ENCODE measurements around the gene WTIP. TPM values are rescaled to one million over a fixed set of nuclear protein-coding genes. Genes with fewer than 3 reads are reported as not detected.

Gene WTIP
- total RNA-seq, 3 donors from 2014 or later (not counting 1 experiment from before 2014, with no cell fraction given) = 0.12 to 0.83 (median 0.45) TPM

- Mint-ChIP-seq H3K9me3 (no peaks in the 10 kb centered on the region), H3K4me1 (no peaks in the 10 kb centered on the region), H3K36me3 (no peaks in the 10 kb centered on the region), H3K27me3 (ENCODE audit: low read depth in 2 of 2) (no peaks in the 10 kb centered on the region), H3K4me3 (no peak overlapping the region), H3K27ac (no peak overlapping the region)
- DNase-seq = no peak
- Histone ChIP-seq H3K4me3 (ENCODE audit: low read length) (no peak overlapping the region), H3K36me3 (ENCODE audit: control insufficient read depth, insufficient read depth, low read length) (no peaks in the 10 kb centered on the region), H3K4me1 (ENCODE audit: control insufficient read depth, insufficient read depth, low read length) (peaks cover 5% of the 10 kb centered on the region), H3K9me3 (ENCODE audit: control insufficient read depth, insufficient read depth, low read length) (no peaks in the 10 kb centered on the region), H3K27me3 (ENCODE audit: control insufficient read depth, insufficient read depth, low read length) (no peaks in the 10 kb centered on the region), H3K27ac (ENCODE audit: low read length) (no peak overlapping the region)
- ATAC-seq = no peak
- intact Hi-C loops (cut with micrococcal nuclease) = no loop called here
- 95% methylated on average over 18 of the region's 18 CpGs for WGBS (ENCODE audit: insufficient coverage)
- TF ChIP-seq CTCF (IDR thresholded peaks at IDR 0.05) = no peak
Measured at GRCh38 chr19:34495416-34495815, 13.9 kb downstream of the WTIP start.

GRCh38 chr19:34497112-34497805 is 15.7 kb downstream of the WTIP start:
- Histone ChIP-seq H3K4me1 (ENCODE audit: control insufficient read depth, insufficient read depth, low read length) (peaks cover 16% of the 10 kb centered on the region), H3K4me3 (ENCODE audit: low read length) (no peak overlapping the region), H3K9me3 (ENCODE audit: control insufficient read depth, insufficient read depth, low read length) (peaks cover 3% of the 10 kb centered on the region), H3K36me3 (ENCODE audit: control insufficient read depth, insufficient read depth, low read length) (no peaks in the 10 kb centered on the region), H3K27ac (ENCODE audit: low read length) (no peak overlapping the region), H3K27me3 (ENCODE audit: control insufficient read depth, insufficient read depth, low read length) (peaks cover 10% of the 10 kb centered on the region)
- H3K27me3 Mint-ChIP-seq (ENCODE audit: low read depth in 2 of 2) = no peaks in the 10 kb centered on the region
- TF ChIP-seq CTCF (IDR thresholded peaks at IDR 0.05) = no peak
- WGBS (ENCODE audit: insufficient coverage) = 89% methylated on average over 15 of the region's 15 CpGs
- H3K4me1 Mint-ChIP-seq = peaks cover 0 to 6% of the 10 kb centered on the region in 2 donors
- ATAC-seq (no peak), DNase-seq (no peak)
- H3K4me3 Mint-ChIP-seq = no peak overlapping the region
- H3K27ac Mint-ChIP-seq = no peak overlapping the region
- H3K36me3 Mint-ChIP-seq = no peaks in the 10 kb centered on the region
- H3K9me3 Mint-ChIP-seq = no peaks in the 10 kb centered on the region
- intact Hi-C loops (cut with micrococcal nuclease) = no loop called here

- no peak for ATAC-seq
- Mint-ChIP-seq H3K36me3 (no peaks in the 10 kb centered on the region), H3K4me3 (no peak overlapping the region), H3K4me1 (peaks cover 0 to 6% of the 10 kb centered on the region in 2 donors), H3K27me3 (ENCODE audit: low read depth in 2 of 2) (no peaks in the 10 kb centered on the region), H3K27ac (no peak overlapping the region), H3K9me3 (no peaks in the 10 kb centered on the region)
- TF ChIP-seq CTCF (IDR thresholded peaks at IDR 0.05) = no peak
- intact Hi-C loops (cut with micrococcal nuclease) = no loop called here
- 86% methylated on average over 12 of the region's 13 CpGs for WGBS (ENCODE audit: insufficient coverage)
- DNase-seq = no peak
- H3K27me3 ChIP-seq (ENCODE audit: control insufficient read depth, insufficient read depth, low read length) = peaks cover 10% of the 10 kb centered on the region
- H3K27ac ChIP-seq (ENCODE audit: low read length) = no peak overlapping the region
- peaks cover 16% of the 10 kb centered on the region for H3K4me1 ChIP-seq (ENCODE audit: control insufficient read depth, insufficient read depth, low read length)
- H3K9me3 ChIP-seq (ENCODE audit: control insufficient read depth, insufficient read depth, low read length) = peaks cover 3% of the 10 kb centered on the region
- H3K36me3 ChIP-seq (ENCODE audit: control insufficient read depth, insufficient read depth, low read length) = no peaks in the 10 kb centered on the region
- H3K4me3 ChIP-seq (ENCODE audit: low read length) = no peak overlapping the region
Measured at GRCh38 chr19:34499155-34499834, 17.7 kb downstream of the WTIP start.

All from natural killer cell (primary cell).